Measurements from ENCODE around the gene MFSD11. TPM values are rescaled to one million over a fixed set of nuclear protein-coding genes. Genes with fewer than 3 reads are reported as not detected.

MFSD11 gene
- total and polyA plus RNA-seq, 8 donors = 5.9 to 14.6 (median 10.1) TPM

GRCh38 chr17:76820561-76820960 is 82.6 kb downstream of the MFSD11 start:
- no peaks in the 10 kb centered on the region for H3K4me1 ChIP-seq
- no peak for ATAC-seq
- no peak for FAIRE-seq
- WGBS, 2 donors = 51 to 56% methylated on average over 4 of the region's 4 CpGs
- H3K4me3 ChIP-seq = no peak overlapping the region
- intact Hi-C loops (cut with DNase I) = no loop called here
- H3K36me3 ChIP-seq = no peaks in the 10 kb centered on the region
- no peak for TF ChIP-seq CTCF (IDR thresholded peaks at IDR 0.05)
- H3K27me3 ChIP-seq = no peaks in the 10 kb centered on the region
- H3K27ac ChIP-seq = no peak overlapping the region
- H3K9me3 ChIP-seq = no peaks in the 10 kb centered on the region
- peak in 1 of 6 donors; percentile 28 for DNase-seq

GRCh38 chr17:76822184-76822778 is 84.4 kb downstream of the MFSD11 start:
- H3K4me3 ChIP-seq = no peak overlapping the region
- H3K9me3 ChIP-seq = no peaks in the 10 kb centered on the region
- no peaks in the 10 kb centered on the region for H3K4me1 ChIP-seq
- intact Hi-C loops (cut with DNase I) = no loop called here
- no peak for ATAC-seq
- 51 to 63% methylated on average over 7 of the region's 7 CpGs for WGBS, 2 donors
- DNase-seq = no peak
- no peaks in the 10 kb centered on the region for H3K36me3 ChIP-seq
- TF ChIP-seq CTCF (IDR thresholded peaks at IDR 0.05) = no peak
- no peak overlapping the region for H3K27ac ChIP-seq
- no peaks in the 10 kb centered on the region for H3K27me3 ChIP-seq
- FAIRE-seq = no peak

GRCh38 chr17:76824093-76824492 is 86.2 kb downstream of the MFSD11 start:
- intact Hi-C loops (cut with DNase I) = no loop called here
- no peaks in the 10 kb centered on the region for H3K36me3 ChIP-seq
- no peaks in the 10 kb centered on the region for H3K27me3 ChIP-seq
- TF ChIP-seq CTCF (IDR thresholded peaks at IDR 0.05) = no peak
- ATAC-seq (no peak), FAIRE-seq (no peak), DNase-seq (no peak)
- no peaks in the 10 kb centered on the region for H3K9me3 ChIP-seq
- WGBS, 2 donors = 67 to 75% methylated on average over 12 of the region's 12 CpGs
- no peak overlapping the region for H3K4me3 ChIP-seq
- H3K27ac ChIP-seq = no peak overlapping the region
- no peaks in the 10 kb centered on the region for H3K4me1 ChIP-seq

- intact Hi-C loops (cut with DNase I) = no loop called here
- DNase-seq = no peak
- Histone ChIP-seq H3K4me3 (no peak overlapping the region), H3K36me3 (no peaks in the 10 kb centered on the region), H3K4me1 (no peaks in the 10 kb centered on the region), H3K27ac (no peak overlapping the region), H3K27me3 (no peaks in the 10 kb centered on the region), H3K9me3 (no peaks in the 10 kb centered on the region)
- no peak for TF ChIP-seq CTCF (IDR thresholded peaks at IDR 0.05)
- no peak for ATAC-seq
- WGBS, 2 donors = 58 to 66% methylated on average over 24 of the region's 24 CpGs
- no peak for FAIRE-seq
Measured at GRCh38 chr17:76826330-76827068, 88.6 kb downstream of the MFSD11 start.

GRCh38 chr17:76827736-76828135 is 89.8 kb downstream of the MFSD11 start:
- 73 to 77% methylated on average over 11 to 14 of the region's 14 CpGs for WGBS, 2 donors
- FAIRE-seq (no peak), ATAC-seq (no peak), DNase-seq (no peak)
- Histone ChIP-seq H3K4me1 (no peaks in the 10 kb centered on the region), H3K36me3 (no peaks in the 10 kb centered on the region), H3K4me3 (no peak overlapping the region), H3K27ac (no peak overlapping the region), H3K27me3 (no peaks in the 10 kb centered on the region), H3K9me3 (no peaks in the 10 kb centered on the region)
- intact Hi-C loops (cut with DNase I) = no loop called here
- no peak for TF ChIP-seq CTCF (IDR thresholded peaks at IDR 0.05)

All from pancreas (tissue), 10 donors.